ENCODE data around the gene ANKK1.

GRCh38 chr11:113448316-113448677, 60.7 kb downstream of the ANKK1 start:
- TF ChIP-seq TAF1 (IDR thresholded peaks at IDR 0.05; ENCODE audit: low read depth), result no peak
- no peak for TF ChIP-seq FOXM1 (IDR thresholded peaks at IDR 0.05; ENCODE audit: borderline replicate concordance, low read depth)
- TF ChIP-seq MAX (IDR thresholded peaks at IDR 0.05), result no peak

Measured in Ishikawa (cell line).